ENCODE measurements around the gene ALDH6A1.

The ALDH6A1 gene

DNA sequence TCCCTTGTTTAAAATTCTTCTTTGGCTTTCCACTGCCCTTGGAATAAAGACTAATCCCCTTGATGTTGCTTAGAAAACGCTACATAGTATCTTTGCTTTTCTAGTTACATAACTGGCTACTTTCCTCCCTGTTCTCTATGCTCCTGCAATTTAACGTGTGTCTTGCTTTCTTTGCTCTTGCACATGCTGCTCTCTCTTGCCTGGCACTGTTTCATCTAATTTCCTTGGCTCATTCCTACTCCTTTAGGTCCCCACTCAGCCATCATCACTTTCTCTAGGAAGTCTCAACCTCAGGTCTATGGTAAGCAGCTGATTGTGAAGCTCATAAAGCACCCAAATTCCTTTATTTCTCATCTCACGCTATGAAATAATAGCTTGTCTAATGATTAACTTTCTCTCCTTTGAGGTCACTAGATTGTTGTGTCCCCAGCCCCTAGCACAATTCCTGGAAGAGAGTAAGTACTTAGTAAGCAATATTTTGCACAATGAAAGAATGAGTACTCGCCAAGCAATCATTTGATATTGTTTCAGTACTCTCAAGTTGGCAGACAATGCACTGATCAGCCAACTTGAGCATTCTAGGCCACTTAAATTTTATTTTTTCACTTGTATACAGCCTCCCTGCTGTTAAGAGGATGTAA is 3.3 kb downstream of the ALDH6A1 start:
- TF ChIP-seq CTCF (IDR thresholded peaks at IDR 0.05; ENCODE audit: insufficient read depth, low read length, poor library complexity, severe bottlenecking) = no peak
- TF ChIP-seq EZH2phosphoT487 (conservative IDR thresholded peaks at IDR 0.05; ENCODE audit: low read length) = no peak
- no peaks in the 10 kb centered on the region for H3K27me3 ChIP-seq (ENCODE audit: low read length)
- no peak overlapping the region for H3K27ac ChIP-seq (ENCODE audit: low read depth, low read length)
- H3K9me2 ChIP-seq (replicated peaks; ENCODE audit: insufficient read depth, low read length) = no peaks in the 10 kb centered on the region
- H4K20me1 ChIP-seq (ENCODE audit: low read depth, low read length) = no peaks in the 10 kb centered on the region
- H3K36me3 ChIP-seq (ENCODE audit: low read length) = no peaks in the 10 kb centered on the region
- no peak overlapping the region for H3K9ac ChIP-seq (ENCODE audit: low read length)
- no peak overlapping the region for H3K4me2 ChIP-seq (ENCODE audit: low read depth, low read length, poor library complexity, severe bottlenecking)
- no peaks in the 10 kb centered on the region for H3K9me3 ChIP-seq (ENCODE audit: insufficient read depth, low read length)
- H2AFZ ChIP-seq (ENCODE audit: low read depth, low read length, severe bottlenecking) = no peak overlapping the region
- H3K4me3 ChIP-seq (ENCODE audit: insufficient read depth, low read length, poor library complexity, severe bottlenecking) = no peak overlapping the region
- peaks cover 10% of the 10 kb centered on the region for H3K79me2 ChIP-seq (ENCODE audit: insufficient read depth, low read length)
- H3F3A ChIP-seq (ENCODE audit: insufficient read depth) = no peaks in the 10 kb centered on the region

DNA sequence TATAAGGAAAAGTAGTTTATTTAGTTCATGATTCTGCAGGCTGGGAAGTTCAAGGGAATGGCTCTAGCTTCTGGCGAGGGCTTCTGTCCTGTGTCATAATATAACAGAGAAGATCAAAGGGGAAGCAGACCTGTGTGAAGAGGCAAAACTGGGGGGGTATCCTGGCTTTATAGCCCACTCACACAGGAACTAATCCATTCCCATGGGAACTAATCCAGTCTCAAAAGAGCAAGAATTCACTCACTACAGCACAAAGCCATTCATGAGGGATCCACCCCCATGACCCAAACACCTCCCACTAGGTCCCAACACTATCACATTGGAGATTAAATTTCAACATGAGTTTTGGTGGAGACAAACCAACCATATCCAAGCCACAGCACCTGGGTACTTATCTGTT is 6.9 kb downstream of the ALDH6A1 start:
- Histone ChIP-seq H3F3A (ENCODE audit: insufficient read depth) (no peaks in the 10 kb centered on the region), H3K79me2 (ENCODE audit: insufficient read depth, low read length) (no peaks in the 10 kb centered on the region), H3K4me2 (ENCODE audit: low read depth, low read length, poor library complexity, severe bottlenecking) (no peak overlapping the region), H3K9me2 (replicated peaks; ENCODE audit: insufficient read depth, low read length) (no peaks in the 10 kb centered on the region), H3K9ac (ENCODE audit: low read length) (no peak overlapping the region), H3K4me3 (ENCODE audit: insufficient read depth, low read length, poor library complexity, severe bottlenecking) (no peak overlapping the region), H2AFZ (ENCODE audit: low read depth, low read length, severe bottlenecking) (no peak overlapping the region), H3K36me3 (ENCODE audit: low read length) (no peaks in the 10 kb centered on the region), H3K27ac (ENCODE audit: low read depth, low read length) (no peak overlapping the region), H3K9me3 (ENCODE audit: insufficient read depth, low read length) (no peaks in the 10 kb centered on the region), H3K27me3 (ENCODE audit: low read length) (no peaks in the 10 kb centered on the region), H4K20me1 (ENCODE audit: low read depth, low read length) (no peaks in the 10 kb centered on the region)
- no peak for TF ChIP-seq EZH2phosphoT487 (conservative IDR thresholded peaks at IDR 0.05; ENCODE audit: low read length)
- no peak for TF ChIP-seq CTCF (IDR thresholded peaks at IDR 0.05; ENCODE audit: insufficient read depth, low read length, poor library complexity, severe bottlenecking)

DNA sequence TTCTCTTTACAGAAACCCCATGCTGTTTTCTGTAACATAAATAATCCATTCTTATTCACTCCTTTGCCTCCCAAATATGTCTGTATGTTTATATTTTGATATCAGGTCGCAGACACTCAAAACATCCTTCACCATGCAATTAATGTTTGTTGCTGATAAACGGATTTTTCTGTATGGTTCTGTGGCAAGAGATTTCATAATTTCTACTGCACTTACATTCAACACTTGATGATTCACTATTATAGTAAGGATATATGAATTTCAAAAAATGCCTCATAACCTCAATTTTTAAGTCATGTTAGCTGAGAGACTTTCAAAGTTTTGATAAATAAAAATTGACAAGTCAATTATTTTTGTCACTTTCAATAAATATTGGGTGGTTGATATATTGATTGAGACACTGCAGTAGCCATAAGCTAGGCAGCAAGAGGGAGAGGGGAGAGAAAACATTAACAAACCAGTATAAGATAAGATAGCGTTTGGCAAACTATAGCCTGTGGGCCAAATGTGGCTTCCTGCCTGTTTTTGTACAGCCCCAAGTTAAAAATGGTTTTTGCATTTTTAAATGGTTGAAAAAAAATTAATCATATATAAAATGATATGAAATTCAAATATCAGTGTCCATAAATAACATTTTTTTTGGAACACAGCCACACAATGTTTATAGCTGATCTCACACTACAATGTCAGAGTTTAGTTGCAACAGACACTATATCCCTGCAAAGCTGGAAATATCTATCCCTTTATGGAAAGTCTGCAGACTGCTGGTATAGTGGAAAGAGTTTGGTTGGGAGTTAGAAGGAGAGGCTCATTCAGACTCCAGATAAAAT is 18.3 kb downstream of the ALDH6A1 start:
- no peaks in the 10 kb centered on the region for H3K79me2 ChIP-seq (ENCODE audit: insufficient read depth, low read length)
- H2AFZ ChIP-seq (ENCODE audit: low read depth, low read length, severe bottlenecking) = no peak overlapping the region
- H3K36me3 ChIP-seq (ENCODE audit: low read length) = no peaks in the 10 kb centered on the region
- H3K4me2 ChIP-seq (ENCODE audit: low read depth, low read length, poor library complexity, severe bottlenecking) = no peak overlapping the region
- no peaks in the 10 kb centered on the region for H3K9me2 ChIP-seq (replicated peaks; ENCODE audit: insufficient read depth, low read length)
- H3K27ac ChIP-seq (ENCODE audit: low read depth, low read length) = no peak overlapping the region
- no peak overlapping the region for H3K4me3 ChIP-seq (ENCODE audit: insufficient read depth, low read length, poor library complexity, severe bottlenecking)
- no peaks in the 10 kb centered on the region for H4K20me1 ChIP-seq (ENCODE audit: low read depth, low read length)
- no peak for TF ChIP-seq CTCF (IDR thresholded peaks at IDR 0.05; ENCODE audit: insufficient read depth, low read length, poor library complexity, severe bottlenecking)
- no peak for TF ChIP-seq EZH2phosphoT487 (conservative IDR thresholded peaks at IDR 0.05; ENCODE audit: low read length)
- no peak overlapping the region for H3K9ac ChIP-seq (ENCODE audit: low read length)
- no peaks in the 10 kb centered on the region for H3F3A ChIP-seq (ENCODE audit: insufficient read depth)
- H3K9me3 ChIP-seq (ENCODE audit: insufficient read depth, low read length) = no peaks in the 10 kb centered on the region
- no peaks in the 10 kb centered on the region for H3K27me3 ChIP-seq (ENCODE audit: low read length)
